Tibial nerve (tissue), 4 donors: ENCODE results near the gene ANKRD35.

ENCODE experiments used
- EP300 ChIP-seq, 2 donors: sonication (generic); formaldehyde crosslinking; IDR thresholded peaks; one replicate each; pipeline ENCODE4 v1.6.1; 2017; ENCODE audit warnings: antibody characterized with exemption in 2 of 2, mild to moderate bottlenecking in 1 of 2
- POLR2A ChIP-seq, 2 donors: fragments of 450-650 bp; IDR thresholded peaks; one replicate each; pipeline ENCODE4 v1.6.1; 2017; ENCODE audit warnings: antibody characterized with exemption in 2 of 2, mild to moderate bottlenecking in 2 of 2, moderate library complexity in 2 of 2
- TF ChIP-seq, protein P1 (sequence below), 5 experiments: fragments of 200-600 bp in 3 of 5; fragments of 450-650 bp in 2 of 5; sonication (generic) in 3 of 5; IDR thresholded peaks; one replicate each; pipeline ENCODE4 v1.5.1; 2016 to 2019; ENCODE audit warnings: antibody characterized with exemption in 5 of 5, mild to moderate bottlenecking in 3 of 5, moderate library complexity in 2 of 5

DNA sequence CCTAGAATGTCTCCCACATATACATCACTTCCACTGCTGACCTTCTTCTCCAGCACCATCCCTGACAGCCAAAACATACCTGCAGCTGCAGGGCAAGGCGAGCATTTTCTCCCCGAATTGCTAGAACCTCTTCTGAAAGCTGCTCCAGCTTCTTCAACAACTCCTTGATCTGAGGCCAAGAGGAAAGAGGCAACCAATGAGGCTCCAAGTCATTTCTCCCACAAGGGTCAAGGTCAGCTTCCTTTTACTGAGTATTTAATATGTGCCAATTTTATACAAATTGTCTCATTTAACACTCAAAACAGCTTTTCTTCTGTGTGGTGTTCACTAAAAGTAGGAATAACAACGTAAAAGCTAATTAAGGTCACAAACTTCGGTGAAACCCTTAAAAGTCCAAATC is 17.4 kb downstream of the ANKRD35 start:
- TF ChIP-seq, protein P1, sequence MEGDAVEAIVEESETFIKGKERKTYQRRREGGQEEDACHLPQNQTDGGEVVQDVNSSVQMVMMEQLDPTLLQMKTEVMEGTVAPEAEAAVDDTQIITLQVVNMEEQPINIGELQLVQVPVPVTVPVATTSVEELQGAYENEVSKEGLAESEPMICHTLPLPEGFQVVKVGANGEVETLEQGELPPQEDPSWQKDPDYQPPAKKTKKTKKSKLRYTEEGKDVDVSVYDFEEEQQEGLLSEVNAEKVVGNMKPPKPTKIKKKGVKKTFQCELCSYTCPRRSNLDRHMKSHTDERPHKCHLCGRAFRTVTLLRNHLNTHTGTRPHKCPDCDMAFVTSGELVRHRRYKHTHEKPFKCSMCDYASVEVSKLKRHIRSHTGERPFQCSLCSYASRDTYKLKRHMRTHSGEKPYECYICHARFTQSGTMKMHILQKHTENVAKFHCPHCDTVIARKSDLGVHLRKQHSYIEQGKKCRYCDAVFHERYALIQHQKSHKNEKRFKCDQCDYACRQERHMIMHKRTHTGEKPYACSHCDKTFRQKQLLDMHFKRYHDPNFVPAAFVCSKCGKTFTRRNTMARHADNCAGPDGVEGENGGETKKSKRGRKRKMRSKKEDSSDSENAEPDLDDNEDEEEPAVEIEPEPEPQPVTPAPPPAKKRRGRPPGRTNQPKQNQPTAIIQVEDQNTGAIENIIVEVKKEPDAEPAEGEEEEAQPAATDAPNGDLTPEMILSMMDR (IDR thresholded peaks at IDR 0.05) = no peak
- TF ChIP-seq POLR2A (IDR thresholded peaks at IDR 0.05) = no peak
- no peak for TF ChIP-seq EP300 (IDR thresholded peaks at IDR 0.05)
